Spleen (tissue), 11 donors: ENCODE results near the gene MCEMP1. TPM values are rescaled to one million over a fixed set of nuclear protein-coding genes. Genes with fewer than 3 reads are reported as not detected.
"Not testable (repeated sequence)": the region's sequence is repeated elsewhere in the genome, so short reads cannot be mapped to it uniquely, and the experiment has no call there.

Source experiments
- DNase-seq: peaks from one replicate; pipeline ENCODE4 v3.0.0-alpha.2; 2020
- H3K27ac ChIP-seq, 8 donors: fragments of 200-600 bp; sonication (generic) in 7 of 8; 1 replicate in 4 of 8; 2 replicates in 4 of 8; pipeline versions ENCODE4 v1.5.0 to v1.8.0; 2016 to 2021; ENCODE audit warnings: inconsistent platforms in 4 of 8, mild to moderate bottlenecking in 4 of 8, moderate library complexity in 1 of 8
- H3K27me3 ChIP-seq, 7 donors: fragments of 200-600 bp; sonication (generic) in 6 of 7; replicated peaks in 1 of 7; 1 replicate in 4 of 7; 2 replicates in 3 of 7; pipeline versions ENCODE4 v1.5.0 to v1.8.0; 2016 to 2021; ENCODE audit warnings: inconsistent platforms in 3 of 7, mild to moderate bottlenecking in 1 of 7
- H3K36me3 ChIP-seq, 6 donors: fragments of 200-600 bp; sonication (generic) in 5 of 6; 1 replicate in 4 of 6; 2 replicates in 2 of 6; pipeline versions ENCODE4 v1.5.0 to v1.8.0; 2016 to 2021; ENCODE audit warnings: inconsistent platforms in 2 of 6
- H3K4me1 ChIP-seq, 6 donors: fragments of 200-600 bp; sonication (generic) in 5 of 6; 1 replicate in 3 of 6; 2 replicates in 3 of 6; pipeline versions ENCODE4 v1.5.0 to v1.8.0; 2016 to 2021; ENCODE audit warnings: inconsistent platforms in 3 of 6
- H3K4me3 ChIP-seq, 8 donors: fragments of 200-600 bp; sonication (generic) in 7 of 8; 1 replicate in 4 of 8; 2 replicates in 4 of 8; pipeline versions ENCODE4 v1.5.0 to v1.8.0; 2016 to 2021; ENCODE audit warnings: inconsistent platforms in 4 of 8, mild to moderate bottlenecking in 4 of 8, moderate library complexity in 2 of 8
- H3K9me3 ChIP-seq, 8 donors: fragments of 200-600 bp; sonication (generic) in 7 of 8; 1 replicate in 4 of 8; 2 replicates in 4 of 8; pipeline versions ENCODE4 v1.5.0 to v1.8.0; 2016 to 2021; ENCODE audit warnings: inconsistent platforms in 4 of 8
- POLR2A ChIP-seq, 3 donors: fragments of 450-650 bp; IDR thresholded peaks; one replicate each; pipeline ENCODE4 v1.5.1; 2017; ENCODE audit warnings: antibody characterized with exemption in 3 of 3, mild to moderate bottlenecking in 1 of 3
- POLR2AphosphoS5 ChIP-seq, 3 donors: sonication (generic); formaldehyde crosslinking; IDR thresholded peaks; one replicate each; pipeline ENCODE4 v1.5.1; 2017; ENCODE audit warnings: antibody characterized with exemption in 3 of 3
- WGBS, 5 donors: extraction: QIAGEN DNeasy Blood & Tissue Kit in 3 of 5; methylation state at CpG; one replicate each; pipeline versions ENCODE4 v1.1.5 to v1.1.7; 2013 to 2018; 5-methylcytosine and 5-hydroxymethylcytosine counted together
- intact Hi-C: fragments of 100-400 bp; cut with DNase I; formaldehyde crosslinking; loops from one replicate; pipeline ENCODE4 v1.15.0; 2023; ENCODE audit warnings: low total_unique reads
- polyA plus RNA-seq, 3 donors: library from polyadenylated mRNA; stranded (reverse); fragments of 200-250 nt; gene quantifications; one replicate each; pipeline ENCODE4 v1.2.1, GENCODE V29; 2013
- total RNA-seq, 7 donors: library from RNA; depleted of rRNA in 3 of 7; stranded (reverse); fragments of >200 nt in 3 of 7; fragmentation: NEBNext Ultra II Directional in 4 of 7; extraction: Animal tissue kit (Norgen Biotek cat#: 25700) in 4 of 7; gene quantifications; one replicate each; pipeline versions ENCODE4 v1.1.0 to v1.2.1, GENCODE V29; 2016 to 2021
- TF ChIP-seq, protein P1 (sequence below), 11 experiments: fragments of 200-600 bp in 7 of 11; fragments of 450-650 bp in 4 of 11; sonication (generic) in 4 of 11; IDR thresholded peaks in 8 of 11; conservative IDR thresholded peaks in 3 of 11; 1 replicate in 7 of 11; 2 replicates in 4 of 11; pipeline versions ENCODE4 v1.4.0 to v1.8.0; 2016 to 2021; ENCODE audit warnings: antibody characterized with exemption in 11 of 11, inconsistent platforms in 4 of 11, mild to moderate bottlenecking in 1 of 11
- donor health status: healthy with polysubstance abuse.
- donor health status: DM: no; HTN: no; CAD: no; lungs with moderate emphysema.
- donor health status: DM: no; HTN: no; CAD: no.
- donor health status: Bipolar disorder and iron deficiency.
- donor health status: healthy.
- donor health status: DM: no; HTN: no; CAD: no.
- donor health status: DM: yes; HTN: yes; CAD: no.

The MCEMP1 gene
- total and polyA plus RNA-seq, 10 donors = 3.9 to 95.6 (median 24.1) TPM

DNA sequence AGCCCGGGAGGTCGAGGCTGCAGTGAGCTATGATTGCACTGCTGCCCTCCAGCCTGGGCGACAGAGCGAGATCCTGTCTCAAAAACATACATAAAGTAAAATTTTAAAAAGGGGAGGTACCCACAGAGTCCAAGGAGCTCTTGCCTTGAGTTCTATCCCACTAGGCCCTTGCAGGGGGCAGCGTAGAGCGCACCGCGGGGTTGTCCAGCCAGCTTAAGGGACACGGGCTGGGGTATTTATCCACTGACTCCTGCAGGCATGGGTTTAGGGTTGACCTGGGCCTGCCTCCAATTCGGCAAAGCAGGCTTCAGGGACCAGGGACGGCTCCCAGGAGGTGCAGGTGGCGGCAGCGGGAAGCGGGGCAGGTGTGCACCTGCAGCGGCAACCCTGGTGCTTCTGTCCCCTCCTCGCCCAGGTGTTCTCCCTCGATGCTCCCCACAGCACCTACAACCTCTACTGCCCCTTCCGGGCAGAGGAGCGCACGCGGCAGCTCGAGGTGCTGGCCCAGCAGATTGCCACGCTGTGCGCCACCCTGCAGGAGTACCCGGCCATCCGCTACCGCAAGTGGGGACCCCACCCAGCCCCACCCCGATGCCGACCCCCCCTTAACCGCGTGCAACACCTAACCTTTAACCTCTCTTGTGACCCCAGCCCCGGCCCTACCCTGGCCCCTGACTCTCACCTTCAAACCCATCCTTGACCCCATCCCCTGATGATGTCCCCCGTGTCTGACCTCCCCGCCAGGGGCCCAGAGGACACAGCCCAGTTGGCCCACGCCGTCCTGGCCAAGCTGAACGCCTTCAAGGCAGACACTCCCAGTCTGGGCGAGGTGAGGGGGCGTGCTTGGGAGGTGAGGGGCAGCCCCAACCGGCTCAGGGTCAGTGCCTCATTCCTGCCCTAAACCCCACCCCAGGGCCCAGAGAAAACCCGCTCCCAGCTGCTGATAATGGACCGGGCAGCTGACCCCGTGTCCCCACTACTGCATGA is 35.3 kb upstream of the MCEMP1 start:
- peaks cover 0 to 11% (median 0%) of the 10 kb centered on the region in 7 donors for H3K27me3 ChIP-seq

DNA sequence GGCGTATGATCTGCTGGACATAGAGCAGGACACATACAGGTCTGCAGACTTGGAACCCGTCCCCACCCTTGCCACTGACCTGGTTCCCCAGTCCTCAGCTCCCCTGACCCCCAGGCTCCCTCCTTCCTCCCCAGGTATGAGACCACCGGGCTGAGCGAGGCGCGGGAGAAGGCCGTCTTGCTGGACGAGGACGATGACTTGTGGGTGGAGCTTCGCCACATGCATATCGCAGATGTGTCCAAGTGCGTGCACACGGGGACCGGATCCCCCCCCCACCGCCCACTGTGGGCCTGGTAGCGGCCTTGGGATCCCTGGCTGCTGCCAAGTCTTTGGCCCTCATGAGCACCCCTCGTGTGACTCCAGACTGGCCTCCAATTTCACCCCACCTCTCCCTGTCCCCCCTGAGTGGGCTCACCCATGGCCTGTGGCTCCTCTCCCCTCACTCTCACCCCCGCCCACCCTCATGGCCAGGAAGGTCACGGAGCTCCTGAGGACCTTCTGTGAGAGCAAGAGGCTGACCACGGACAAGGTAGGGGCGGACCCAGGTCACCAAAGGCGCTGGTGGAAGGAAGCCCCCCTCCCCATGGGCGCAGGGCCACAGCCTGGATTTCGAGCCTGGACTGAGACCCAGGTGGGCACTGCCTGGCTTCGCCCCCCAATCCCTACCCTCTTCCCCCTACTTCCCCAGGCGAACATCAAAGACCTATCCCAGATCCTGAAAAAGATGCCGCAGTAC is 34.4 kb upstream of the MCEMP1 start:
- Histone ChIP-seq H3K36me3 (peaks cover 0 to 85% (median 38%) of the 10 kb centered on the region in 6 donors), H3K4me3 (no peak overlapping the region), H3K27ac (no peak overlapping the region), H3K4me1 (peaks cover 5 to 67% (median 23%) of the 10 kb centered on the region in 6 donors), H3K9me3 (no peaks in the 10 kb centered on the region), H3K27me3 (peaks cover 0 to 2% (median 0%) of the 10 kb centered on the region in 7 donors)
- intact Hi-C loops = no loop called here
- DNase-seq = no peak
- 90 to 93% (median 92%) methylated on average over 17 to 27 of the region's 27 CpGs for WGBS, 5 donors
- no peak for TF ChIP-seq POLR2A (IDR thresholded peaks at IDR 0.05)
- TF ChIP-seq POLR2AphosphoS5 (IDR thresholded peaks at IDR 0.05) = peak in 1 of 3 donors; percentile 69
- TF ChIP-seq, protein P1, sequence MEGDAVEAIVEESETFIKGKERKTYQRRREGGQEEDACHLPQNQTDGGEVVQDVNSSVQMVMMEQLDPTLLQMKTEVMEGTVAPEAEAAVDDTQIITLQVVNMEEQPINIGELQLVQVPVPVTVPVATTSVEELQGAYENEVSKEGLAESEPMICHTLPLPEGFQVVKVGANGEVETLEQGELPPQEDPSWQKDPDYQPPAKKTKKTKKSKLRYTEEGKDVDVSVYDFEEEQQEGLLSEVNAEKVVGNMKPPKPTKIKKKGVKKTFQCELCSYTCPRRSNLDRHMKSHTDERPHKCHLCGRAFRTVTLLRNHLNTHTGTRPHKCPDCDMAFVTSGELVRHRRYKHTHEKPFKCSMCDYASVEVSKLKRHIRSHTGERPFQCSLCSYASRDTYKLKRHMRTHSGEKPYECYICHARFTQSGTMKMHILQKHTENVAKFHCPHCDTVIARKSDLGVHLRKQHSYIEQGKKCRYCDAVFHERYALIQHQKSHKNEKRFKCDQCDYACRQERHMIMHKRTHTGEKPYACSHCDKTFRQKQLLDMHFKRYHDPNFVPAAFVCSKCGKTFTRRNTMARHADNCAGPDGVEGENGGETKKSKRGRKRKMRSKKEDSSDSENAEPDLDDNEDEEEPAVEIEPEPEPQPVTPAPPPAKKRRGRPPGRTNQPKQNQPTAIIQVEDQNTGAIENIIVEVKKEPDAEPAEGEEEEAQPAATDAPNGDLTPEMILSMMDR (IDR thresholded peaks at IDR 0.05 in 8 of 11, conservative IDR thresholded peaks at IDR 0.05 in 3 of 11) = no peak

More for the DNA sequence above, 35.3 kb upstream of the MCEMP1 start:
- Histone ChIP-seq H3K36me3 (peaks cover 0 to 76% (median 30%) of the 10 kb centered on the region in 6 donors), H3K27ac (no peak overlapping the region), H3K4me1 (peaks cover 6 to 66% (median 30%) of the 10 kb centered on the region in 6 donors), H3K4me3 (no peak overlapping the region), H3K9me3 (no peaks in the 10 kb centered on the region)
- intact Hi-C loops = no loop called here
- TF ChIP-seq POLR2A (IDR thresholded peaks at IDR 0.05) (no peak), POLR2AphosphoS5 (IDR thresholded peaks at IDR 0.05) (peak in 1 of 3 donors; percentile 24)
- DNase-seq = no peak
- 88 to 93% (median 91%) methylated on average over 37 to 43 of the region's 43 CpGs for WGBS, 5 donors

DNA sequence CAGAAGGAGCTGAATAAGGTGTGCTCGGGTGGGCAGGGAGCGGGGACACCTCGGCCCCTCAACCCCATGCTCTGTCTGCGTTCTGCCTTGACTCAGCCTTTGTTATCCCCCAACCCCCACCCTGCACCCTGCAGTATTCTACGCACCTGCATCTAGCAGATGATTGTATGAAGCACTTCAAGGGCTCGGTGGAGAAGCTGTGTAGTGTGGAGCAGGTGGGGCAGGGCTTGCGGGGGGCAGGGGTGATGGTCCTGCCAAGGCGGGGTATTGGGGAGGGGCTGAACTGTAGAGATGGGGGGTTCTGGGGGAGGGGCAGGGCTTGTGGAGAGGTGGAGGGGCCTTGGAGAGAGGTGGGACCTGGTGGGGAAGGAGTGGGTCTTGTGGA is 33.9 kb upstream of the MCEMP1 start:
- DNase-seq = no peak
- Histone ChIP-seq H3K9me3 (no peaks in the 10 kb centered on the region), H3K4me1 (peaks cover 0 to 62% (median 18%) of the 10 kb centered on the region in 6 donors), H3K4me3 (no peak overlapping the region), H3K27ac (peak overlapping the region in 1 of 8 donors; percentile 37), H3K36me3 (peaks cover 0 to 91% (median 38%) of the 10 kb centered on the region in 6 donors), H3K27me3 (no peaks in the 10 kb centered on the region)
- TF ChIP-seq POLR2AphosphoS5 (IDR thresholded peaks at IDR 0.05) (no peak), POLR2A (IDR thresholded peaks at IDR 0.05) (no peak)
- TF ChIP-seq, protein P1 (IDR thresholded peaks at IDR 0.05 in 8 of 11, conservative IDR thresholded peaks at IDR 0.05 in 3 of 11) = no peak
- intact Hi-C loops = no loop called here
- 89 to 96% (median 96%) methylated on average over 8 of the region's 8 CpGs for WGBS, 5 donors

DNA sequence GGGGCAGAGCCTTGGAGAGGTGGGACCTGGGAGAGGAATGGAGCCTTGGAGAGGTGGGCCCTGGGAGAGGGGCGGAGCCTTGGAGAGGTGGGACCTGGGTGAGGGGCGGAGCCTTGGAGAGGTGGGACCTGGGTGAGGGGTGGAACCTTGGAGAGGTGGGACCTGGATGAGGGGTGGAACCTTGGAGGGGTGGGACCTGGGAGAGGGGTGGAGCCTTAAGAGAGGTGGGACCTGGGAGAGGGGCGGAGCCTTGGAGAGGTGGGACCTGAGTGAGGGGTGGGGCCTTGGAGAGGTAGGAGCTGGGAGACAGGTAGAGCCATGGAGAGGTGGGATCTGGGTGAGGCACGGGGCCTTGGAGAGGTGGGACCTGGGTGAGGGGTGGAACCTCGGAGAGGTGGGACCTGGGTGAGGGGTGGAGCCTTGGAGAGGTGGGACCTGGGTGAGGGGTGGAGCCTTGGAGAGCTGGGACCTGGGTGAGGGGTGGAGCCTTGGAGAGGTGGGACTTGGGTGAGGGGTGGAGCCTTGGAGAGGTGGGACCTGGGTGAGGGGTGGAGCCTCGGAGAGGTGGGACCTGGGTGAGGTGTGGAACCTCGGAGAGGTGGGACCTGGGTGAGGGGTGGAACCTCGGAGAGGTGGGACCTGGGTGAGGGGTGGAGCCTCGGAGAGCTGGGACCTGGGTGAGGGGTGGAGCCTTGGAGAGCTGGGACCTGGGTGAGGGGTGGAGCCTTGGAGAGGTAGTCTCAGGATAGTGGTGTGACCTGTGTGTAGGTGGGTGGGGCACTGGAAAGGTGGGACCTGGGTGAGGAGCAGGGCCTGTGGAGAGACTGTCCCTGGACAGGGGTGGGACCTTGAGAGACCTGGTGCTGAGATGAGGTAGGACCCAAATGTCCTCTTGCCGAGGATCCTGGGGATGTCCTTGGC is 33.0 kb upstream of the MCEMP1 start:
- H3K4me3 ChIP-seq, DNase-seq, H3K9me3 ChIP-seq, H3K27me3 ChIP-seq, intact Hi-C loops: not testable (repeated sequence)
- Histone ChIP-seq H3K4me1 (peaks cover 0 to 53% (median 9%) of the 10 kb centered on the region in 6 donors), H3K36me3 (peaks cover 0 to 86% (median 38%) of the 10 kb centered on the region in 6 donors), H3K27ac (peak overlapping the region in 3 of 8 donors; percentile 74 to 84 (median 79))
- 49 to 97% (median 76%) methylated on average over 9 to 10 of the region's 10 CpGs for WGBS, 5 donors
